Measurements from ENCODE around the gene PPP3CA.

DNA sequence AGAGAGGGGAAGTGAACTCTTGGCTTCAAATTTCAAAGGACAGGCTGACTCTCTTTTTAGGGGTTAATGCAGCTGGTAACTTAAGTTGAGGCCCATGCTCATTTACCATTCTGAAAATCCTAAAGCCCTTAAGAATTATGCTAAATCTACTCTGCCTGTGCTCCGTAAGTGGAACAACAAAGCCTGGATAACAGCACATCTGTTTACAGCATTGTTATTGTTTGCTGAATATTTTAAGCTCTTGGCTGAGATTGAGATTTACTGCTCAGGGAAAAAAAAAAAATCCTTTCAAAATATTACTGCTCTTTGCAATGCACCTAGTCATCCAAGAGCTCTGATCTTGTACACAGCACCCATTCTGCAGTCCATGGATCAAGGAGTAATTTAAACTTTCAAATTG is 17.7 kb downstream of the PPP3CA start:
- TF ChIP-seq CTCF (IDR thresholded peaks at IDR 0.05) (no peak), POLR2AphosphoS5 (IDR thresholded peaks at IDR 0.05) (no peak), POLR2A (IDR thresholded peaks at IDR 0.05) (no peak)

Data from breast epithelium (tissue), 3 donors.